Right lobe of liver (tissue), 6 donors: ENCODE measurements around the gene NEU2. TPM values are rescaled to one million over a fixed set of nuclear protein-coding genes. Genes with fewer than 3 reads are reported as not detected.

Experiments used
- ATAC-seq, 4 donors: fragments of 200-7000 bp; cut with Tn5 transposase; one replicate each; pipeline ENCODE4 v1.9.1; 2020; ENCODE audit warnings: mild to moderate bottlenecking in 4 of 4, moderate library complexity in 4 of 4
- DNase-seq, 3 donors: peaks; one replicate each; pipeline ENCODE4 v3.0.0-alpha.2; 2020
- H3K27ac ChIP-seq, 3 donors: fragments of 200-600 bp; one replicate each; pipeline ENCODE4 v1.8.0; 2022
- H3K27me3 ChIP-seq, 2 donors: fragments of 200-600 bp; one replicate each; pipeline ENCODE4 v1.8.0; 2022
- H3K36me3 ChIP-seq, 4 donors: fragments of 200-600 bp; sonication (generic) in 1 of 4; one replicate each; pipeline versions ENCODE4 v1.5.1 to v1.8.0; 2017 to 2022; ENCODE audit warnings: control low read depth in 1 of 4
- H3K4me1 ChIP-seq, 4 donors: fragments of 200-600 bp; sonication (generic) in 1 of 4; one replicate each; pipeline versions ENCODE4 v1.5.1 to v1.8.0; 2017 to 2022; ENCODE audit warnings: control low read depth in 1 of 4
- H3K4me3 ChIP-seq, 3 donors: fragments of 200-600 bp; one replicate each; pipeline ENCODE4 v1.8.0; 2022
- H3K9me3 ChIP-seq, 4 donors: fragments of 200-600 bp; sonication (generic) in 1 of 4; one replicate each; pipeline versions ENCODE4 v1.5.1 to v1.8.0; 2017 to 2022; ENCODE audit warnings: control low read depth in 1 of 4
- POLR2A ChIP-seq: fragments of 450-650 bp; IDR thresholded peaks from one replicate; pipeline ENCODE4 v1.6.1; 2017; ENCODE audit warnings: antibody characterized with exemption, mild to moderate bottlenecking
- WGBS: methylation state at CpG from one replicate; pipeline ENCODE4 v1.1.6; 2018; ENCODE audit warnings: low coverage, low lambda C conversion rate; ENCODE audit not compliant: insufficient coverage; ENCODE audit errors: missing lambda C conversion rate; 5-methylcytosine and 5-hydroxymethylcytosine counted together
- intact Hi-C, 2 donors: fragments of 100-400 bp; cut with DNase I; formaldehyde crosslinking; loops; one replicate each; pipeline versions ENCODE4 v1.11.2 to v1.14.1; 2022
- total RNA-seq, 6 experiments: library from RNA; depleted of rRNA in 2 of 6; stranded (reverse); fragments of >200 nt in 2 of 6; fragmentation: NEBNext Ultra II Directional in 3 of 6; extraction: Animal tissue kit (Norgen Biotek cat#: 25700) in 3 of 6; gene quantifications; one replicate each; pipeline versions ENCODE4 v1.1.0 to v1.2.4, GENCODE V29; 2016 to 2023
- TF ChIP-seq, protein P1 (sequence below), 4 donors: fragments of 200-600 bp in 3 of 4; fragments of 450-650 bp in 1 of 4; IDR thresholded peaks; one replicate each; pipeline versions ENCODE4 v1.5.1 to v1.8.0; 2016 to 2022; ENCODE audit warnings: antibody characterized with exemption in 4 of 4, mild to moderate bottlenecking in 2 of 4
- donor health status: DM: no; HTN: yes; CAD: no.
- donor health status: DM: no; HTN: no; CAD: no.
- donor health status: DM: no; HTN: no; CAD: no.
- donor health status: DM: no; HTN: yes; CAD: no.
- donor health status: DM: no; HTN: yes; CAD: no.

NEU2 gene
- total RNA-seq, 6 experiments from 2014 or later, result not detected

DNA sequence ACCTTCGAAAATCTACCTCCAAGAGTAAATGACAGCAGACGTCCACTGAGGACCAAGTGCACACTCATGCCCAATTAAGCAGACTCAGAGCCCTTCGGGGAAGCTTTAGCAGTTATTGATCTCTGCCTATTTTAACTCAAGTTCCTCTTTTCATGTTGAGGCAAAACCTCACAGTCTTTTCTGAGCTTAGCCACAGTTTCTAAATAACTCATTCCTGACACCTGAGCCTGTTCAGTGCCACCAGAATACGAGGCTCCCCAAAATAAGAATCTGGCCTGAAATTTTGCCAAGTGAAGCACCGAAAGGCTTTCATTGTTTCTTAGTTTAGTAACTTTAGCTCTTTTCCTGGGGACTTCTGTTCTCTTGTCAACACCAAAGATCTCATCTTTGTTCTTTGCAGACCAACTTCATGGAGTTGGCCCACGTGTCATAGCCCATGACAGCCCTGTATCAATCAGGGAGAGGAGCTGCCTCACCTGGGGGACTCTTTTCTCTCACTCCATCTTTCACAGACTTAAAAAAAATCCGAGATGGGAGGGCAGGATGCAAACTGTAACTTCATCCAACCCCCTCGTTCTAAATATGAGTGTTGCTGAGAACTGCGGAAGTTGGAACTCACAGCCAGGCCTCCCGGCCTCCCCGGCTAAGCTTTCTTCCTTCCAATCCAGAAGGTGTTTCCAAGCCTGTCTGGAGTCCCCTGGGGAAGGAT is 49.9 kb downstream of the NEU2 start:
- ATAC-seq (no peak), DNase-seq (peak in 1 of 3 donors; percentile 37)
- TF ChIP-seq, protein P1, sequence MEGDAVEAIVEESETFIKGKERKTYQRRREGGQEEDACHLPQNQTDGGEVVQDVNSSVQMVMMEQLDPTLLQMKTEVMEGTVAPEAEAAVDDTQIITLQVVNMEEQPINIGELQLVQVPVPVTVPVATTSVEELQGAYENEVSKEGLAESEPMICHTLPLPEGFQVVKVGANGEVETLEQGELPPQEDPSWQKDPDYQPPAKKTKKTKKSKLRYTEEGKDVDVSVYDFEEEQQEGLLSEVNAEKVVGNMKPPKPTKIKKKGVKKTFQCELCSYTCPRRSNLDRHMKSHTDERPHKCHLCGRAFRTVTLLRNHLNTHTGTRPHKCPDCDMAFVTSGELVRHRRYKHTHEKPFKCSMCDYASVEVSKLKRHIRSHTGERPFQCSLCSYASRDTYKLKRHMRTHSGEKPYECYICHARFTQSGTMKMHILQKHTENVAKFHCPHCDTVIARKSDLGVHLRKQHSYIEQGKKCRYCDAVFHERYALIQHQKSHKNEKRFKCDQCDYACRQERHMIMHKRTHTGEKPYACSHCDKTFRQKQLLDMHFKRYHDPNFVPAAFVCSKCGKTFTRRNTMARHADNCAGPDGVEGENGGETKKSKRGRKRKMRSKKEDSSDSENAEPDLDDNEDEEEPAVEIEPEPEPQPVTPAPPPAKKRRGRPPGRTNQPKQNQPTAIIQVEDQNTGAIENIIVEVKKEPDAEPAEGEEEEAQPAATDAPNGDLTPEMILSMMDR (IDR thresholded peaks at IDR 0.05), result no peak
- TF ChIP-seq POLR2A, result no peak
- 31% methylated on average over 10 of the region's 11 CpGs for WGBS
- H3K27me3 ChIP-seq, result no peaks in the 10 kb centered on the region
- H3K36me3 ChIP-seq, result no peaks in the 10 kb centered on the region
- H3K27ac ChIP-seq, result peak overlapping the region; percentile 46 to 87 (median 76)
- no peak overlapping the region for H3K4me3 ChIP-seq
- intact Hi-C loops, result no loop called here
- no peaks in the 10 kb centered on the region for H3K9me3 ChIP-seq
- no peaks in the 10 kb centered on the region for H3K4me1 ChIP-seq

DNA sequence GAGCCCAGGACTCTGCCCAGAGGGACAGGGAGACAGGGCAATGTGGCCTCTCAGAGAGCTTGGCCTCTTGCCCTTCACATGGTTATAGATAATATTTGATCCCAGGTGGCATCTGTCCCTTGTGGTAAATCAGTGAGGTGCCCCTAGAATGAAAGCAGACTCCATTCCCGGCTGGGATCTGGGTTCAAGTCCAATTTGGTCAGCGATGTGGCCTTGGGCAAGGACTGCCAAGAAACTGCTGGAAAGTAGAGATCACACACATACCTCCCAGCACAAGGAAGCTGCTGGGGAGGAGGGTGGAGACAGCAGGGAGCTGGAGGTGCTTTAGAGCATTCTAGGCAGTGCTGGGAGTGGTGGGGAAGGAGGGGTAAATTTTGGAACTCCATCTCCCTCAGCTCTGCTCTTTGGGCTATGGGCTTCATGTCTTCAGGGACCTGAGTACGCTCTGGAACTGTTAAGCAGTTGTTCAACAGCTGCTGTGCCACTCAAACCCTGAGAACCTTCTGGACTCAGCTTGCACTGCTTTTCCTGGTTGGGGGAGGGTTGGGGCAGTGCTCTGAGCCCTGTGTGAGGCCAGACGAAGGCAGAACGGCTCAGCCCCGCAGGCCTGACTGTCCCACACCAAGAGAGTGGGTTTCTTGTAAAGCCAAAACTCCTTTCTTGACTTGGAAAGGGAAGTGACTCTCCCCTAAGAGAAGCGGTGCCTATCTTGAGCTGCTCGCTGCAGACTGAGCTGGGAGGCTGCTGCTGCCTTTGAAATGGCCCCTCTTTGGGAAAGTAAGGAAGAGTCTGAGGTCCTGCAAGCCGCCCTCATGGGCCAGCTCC is 50.7 kb downstream of the NEU2 start:
- TF ChIP-seq, protein P1 (IDR thresholded peaks at IDR 0.05), result no peak
- TF ChIP-seq POLR2A, result no peak
- WGBS, result no CpG with 5 or more reads among the region's 9 CpGs
- no peaks in the 10 kb centered on the region for H3K4me1 ChIP-seq

DNA sequence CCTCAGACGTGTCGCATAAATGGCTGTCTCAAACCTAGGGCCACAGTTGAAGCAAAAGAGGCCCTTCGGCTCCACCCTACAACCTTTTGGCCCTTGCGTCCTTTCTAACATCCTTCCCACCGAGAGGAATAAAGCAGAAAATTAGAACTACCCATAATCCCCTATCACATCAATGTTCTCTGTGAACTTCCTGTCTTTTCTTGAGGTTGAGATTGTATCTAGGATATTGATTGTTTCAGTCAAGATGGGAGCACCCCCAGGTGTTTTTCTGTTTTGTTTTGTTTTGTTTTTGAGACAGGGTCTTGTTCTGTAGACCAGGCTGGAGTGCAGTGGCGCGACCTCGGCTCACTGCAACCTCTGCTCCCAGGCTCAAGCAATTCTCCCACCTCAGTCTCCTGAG is 51.3 kb downstream of the NEU2 start:
- DNase-seq (no peak), ATAC-seq (no peak)
- intact Hi-C loops, result no loop called here
- no peak overlapping the region for H3K4me3 ChIP-seq
- peak overlapping the region; percentile 46 to 87 (median 76) for H3K27ac ChIP-seq
- H3K4me1 ChIP-seq, result no peaks in the 10 kb centered on the region
- H3K36me3 ChIP-seq, result no peaks in the 10 kb centered on the region
- 57% methylated on average over 5 of the region's 8 CpGs for WGBS
- TF ChIP-seq POLR2A, result no peak
- TF ChIP-seq, protein P1 (IDR thresholded peaks at IDR 0.05), result no peak
- H3K9me3 ChIP-seq, result no peaks in the 10 kb centered on the region
- no peaks in the 10 kb centered on the region for H3K27me3 ChIP-seq

More for the DNA sequence above, 50.7 kb downstream of the NEU2 start:
- Histone ChIP-seq H3K36me3 (no peaks in the 10 kb centered on the region), H3K9me3 (no peaks in the 10 kb centered on the region), H3K27me3 (no peaks in the 10 kb centered on the region), H3K27ac (peak overlapping the region; percentile 46 to 87 (median 76)), H3K4me3 (no peak overlapping the region)
- ATAC-seq (peak in 3 of 4 donors; percentile 8 to 25 (median 20)), DNase-seq (peak in 1 of 3 donors; percentile 43)
- intact Hi-C loops, result no loop called here

DNA sequence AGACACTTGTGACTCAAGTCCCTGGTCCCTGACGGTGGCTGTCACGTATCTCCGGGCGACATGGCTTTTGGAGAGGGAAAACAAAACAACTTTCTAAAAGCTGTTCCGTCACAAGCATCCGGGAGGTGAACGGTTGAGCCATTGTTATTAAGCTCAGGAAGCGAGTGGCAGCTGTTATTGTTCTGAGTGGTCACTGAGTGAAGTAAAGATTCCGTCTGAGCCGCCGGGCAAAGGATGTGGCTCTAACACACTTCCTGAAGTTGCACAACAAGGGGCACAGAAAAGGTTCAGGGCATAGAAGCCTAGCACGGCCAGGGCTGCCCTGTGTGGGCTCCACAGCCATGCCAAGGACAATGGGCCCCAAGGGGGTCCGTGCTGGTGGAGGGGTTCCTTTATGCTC is 52.0 kb downstream of the NEU2 start:
- no peaks in the 10 kb centered on the region for H3K4me1 ChIP-seq
- H3K4me3 ChIP-seq, result no peak overlapping the region
- peak overlapping the region; percentile 46 to 87 (median 76) for H3K27ac ChIP-seq
- no peaks in the 10 kb centered on the region for H3K27me3 ChIP-seq
- TF ChIP-seq POLR2A, result peak; percentile 18
- TF ChIP-seq, protein P1 (IDR thresholded peaks at IDR 0.05), result no peak
- 35% methylated on average over 8 of the region's 13 CpGs for WGBS
- DNase-seq (peak; percentile 53 to 75 (median 67)), ATAC-seq (peak; percentile 71 to 76 (median 72))
- no peaks in the 10 kb centered on the region for H3K9me3 ChIP-seq
- H3K36me3 ChIP-seq, result no peaks in the 10 kb centered on the region
- intact Hi-C loops, result no loop called here

Other genes with a start within 250 kb of the NEU2 start
- gene SNORC, start 162.4 kb upstream of the NEU2 start, total RNA-seq, result 10 to 100 TPM in 3 of 6 experiments, 1 to 10 TPM in 3; 2.0 to 14.5 (median 9.1) TPM
- gene NGEF, start 19.4 kb upstream of the NEU2 start, total RNA-seq, result 10 to 100 TPM; 16.4 to 20.9 (median 20.2) TPM
- 1 to 10 TPM; 3.5 to 8.1 (median 5.5) TPM for gene INPP5D, start 27.7 kb downstream of the NEU2 start, total RNA-seq
- 10 to 100 TPM; 14.7 to 20.2 (median 17.9) TPM for gene ATG16L1, start 219.0 kb downstream of the NEU2 start, total RNA-seq